ENCODE results near the gene CCSER1. TPM values are rescaled to one million over a fixed set of nuclear protein-coding genes. Genes with fewer than 3 reads are reported as not detected.

Gene CCSER1
- total and polyA plus RNA-seq, 2 experiments from 2014 or later: 5.2 to 23.4 TPM

DNA sequence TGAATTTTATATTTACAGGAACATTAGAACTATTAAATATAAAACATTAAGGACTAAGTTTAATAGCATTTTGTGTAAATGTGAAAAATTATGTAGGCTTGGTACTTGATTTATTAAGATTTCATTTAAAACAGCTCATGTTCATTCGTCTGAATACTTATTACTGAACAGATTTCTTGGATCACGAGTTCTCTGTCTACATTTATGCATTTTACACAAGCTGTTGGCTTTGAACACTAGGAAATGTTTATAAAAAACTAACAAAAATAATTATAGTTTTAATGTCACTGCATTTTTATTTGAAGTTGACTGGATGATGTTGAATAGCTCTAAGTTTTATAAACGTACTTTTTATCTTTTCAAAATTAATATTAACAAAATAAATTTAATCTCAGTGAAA, 888.7 kb downstream of the CCSER1 start:
- no peaks in the 10 kb centered on the region for H3K9me2 ChIP-seq (replicated peaks; ENCODE audit: insufficient read depth)
- no peak for DNase-seq (ENCODE audit: low spot score)
- H3K9me3 ChIP-seq (ENCODE audit: low read depth): no peaks in the 10 kb centered on the region
- no peak overlapping the region for H3K27ac ChIP-seq
- H3K79me2 ChIP-seq: no peaks in the 10 kb centered on the region
- H2AFZ ChIP-seq: no peak overlapping the region
- no peaks in the 10 kb centered on the region for H3K4me1 ChIP-seq (ENCODE audit: insufficient read depth)
- WGBS (ENCODE audit: low lambda C conversion rate, missing lambda C conversion rate): 71% methylated on average over 3 of the region's 3 CpGs
- TF ChIP-seq, protein P1, sequence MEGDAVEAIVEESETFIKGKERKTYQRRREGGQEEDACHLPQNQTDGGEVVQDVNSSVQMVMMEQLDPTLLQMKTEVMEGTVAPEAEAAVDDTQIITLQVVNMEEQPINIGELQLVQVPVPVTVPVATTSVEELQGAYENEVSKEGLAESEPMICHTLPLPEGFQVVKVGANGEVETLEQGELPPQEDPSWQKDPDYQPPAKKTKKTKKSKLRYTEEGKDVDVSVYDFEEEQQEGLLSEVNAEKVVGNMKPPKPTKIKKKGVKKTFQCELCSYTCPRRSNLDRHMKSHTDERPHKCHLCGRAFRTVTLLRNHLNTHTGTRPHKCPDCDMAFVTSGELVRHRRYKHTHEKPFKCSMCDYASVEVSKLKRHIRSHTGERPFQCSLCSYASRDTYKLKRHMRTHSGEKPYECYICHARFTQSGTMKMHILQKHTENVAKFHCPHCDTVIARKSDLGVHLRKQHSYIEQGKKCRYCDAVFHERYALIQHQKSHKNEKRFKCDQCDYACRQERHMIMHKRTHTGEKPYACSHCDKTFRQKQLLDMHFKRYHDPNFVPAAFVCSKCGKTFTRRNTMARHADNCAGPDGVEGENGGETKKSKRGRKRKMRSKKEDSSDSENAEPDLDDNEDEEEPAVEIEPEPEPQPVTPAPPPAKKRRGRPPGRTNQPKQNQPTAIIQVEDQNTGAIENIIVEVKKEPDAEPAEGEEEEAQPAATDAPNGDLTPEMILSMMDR (IDR thresholded peaks at IDR 0.05; ENCODE audit: poor library complexity): no peak
- TF ChIP-seq EZH2phosphoT487 (IDR thresholded peaks at IDR 0.05; ENCODE audit: low read depth, severe bottlenecking, unreplicated experiment): no peak
- TF ChIP-seq EZH2 (IDR thresholded peaks at IDR 0.05; ENCODE audit: borderline replicate concordance): no peak
- H3K27me3 ChIP-seq: no peaks in the 10 kb centered on the region
- no peak overlapping the region for H3K4me2 ChIP-seq
- no peak overlapping the region for H3K4me3 ChIP-seq
- H4K20me1 ChIP-seq (ENCODE audit: insufficient read depth, poor library complexity, severe bottlenecking): no peaks in the 10 kb centered on the region
- H3K36me3 ChIP-seq (replicated peaks; ENCODE audit: insufficient read depth, low read depth): no peaks in the 10 kb centered on the region

- H3K9me3 ChIP-seq (ENCODE audit: low read depth): no peaks in the 10 kb centered on the region
- DNase-seq (ENCODE audit: low spot score): no peak
- no peaks in the 10 kb centered on the region for H3K9me2 ChIP-seq (replicated peaks; ENCODE audit: insufficient read depth)
- H3K27me3 ChIP-seq: no peaks in the 10 kb centered on the region
- no peaks in the 10 kb centered on the region for H3K79me2 ChIP-seq
- H3K27ac ChIP-seq: no peak overlapping the region
- no peaks in the 10 kb centered on the region for H3K4me1 ChIP-seq (ENCODE audit: insufficient read depth)
- H4K20me1 ChIP-seq (ENCODE audit: insufficient read depth, poor library complexity, severe bottlenecking): no peaks in the 10 kb centered on the region
- H3K4me2 ChIP-seq: no peak overlapping the region
- no peak overlapping the region for H2AFZ ChIP-seq
- H3K4me3 ChIP-seq: no peak overlapping the region
- TF ChIP-seq, protein P1 (IDR thresholded peaks at IDR 0.05; ENCODE audit: poor library complexity): no peak
- TF ChIP-seq EZH2 (IDR thresholded peaks at IDR 0.05; ENCODE audit: borderline replicate concordance): no peak
- no peak for TF ChIP-seq EZH2phosphoT487 (IDR thresholded peaks at IDR 0.05; ENCODE audit: low read depth, severe bottlenecking, unreplicated experiment)
- H3K36me3 ChIP-seq (replicated peaks; ENCODE audit: insufficient read depth, low read depth): no peaks in the 10 kb centered on the region
- WGBS (ENCODE audit: low lambda C conversion rate, missing lambda C conversion rate): 77% methylated on average over 1 of the region's 1 CpG
Observed at GRCh38 chr4:91019513-91019912, 892.3 kb downstream of the CCSER1 start.

DNA sequence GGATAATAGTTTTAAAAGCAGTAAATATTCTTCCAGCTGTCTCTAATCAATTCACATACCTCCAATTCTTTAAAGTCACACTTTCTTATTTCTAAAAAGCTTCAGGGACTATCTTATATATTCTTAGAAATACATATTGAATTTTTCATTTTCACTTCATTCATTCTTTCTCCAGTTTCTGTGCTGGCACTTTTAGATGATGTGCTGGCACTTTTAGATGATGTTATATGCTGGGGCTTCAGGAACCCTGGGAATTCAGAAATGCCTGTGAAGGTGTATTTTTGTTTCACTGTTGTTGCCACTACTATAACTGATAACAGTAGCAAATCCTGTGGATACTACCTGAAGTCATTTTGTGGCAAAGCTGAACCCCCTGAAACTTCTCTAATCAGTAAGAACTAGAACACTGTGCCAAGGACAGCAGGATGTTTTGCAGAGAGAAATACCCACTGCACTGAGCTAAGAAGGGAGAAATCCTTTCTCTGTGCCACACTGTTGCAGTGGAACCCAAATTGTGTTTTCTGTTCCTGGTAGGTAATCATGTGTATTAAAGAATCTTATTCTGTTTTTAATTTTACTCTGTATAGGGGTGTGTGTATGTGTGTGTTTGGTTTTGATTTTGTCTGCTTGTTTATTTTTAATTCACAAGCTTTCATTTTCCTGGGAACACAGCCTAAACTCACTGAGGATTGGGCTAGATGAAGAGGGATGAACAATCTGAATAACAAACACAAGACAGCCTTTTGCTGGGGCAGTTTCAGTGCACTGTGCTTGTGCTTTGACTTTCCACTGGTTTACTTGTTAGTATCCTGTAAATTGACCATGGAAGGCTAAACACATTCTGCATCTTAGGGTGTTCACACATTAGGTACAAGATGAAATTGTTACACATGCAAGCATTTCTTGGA, 898.3 kb downstream of the CCSER1 start:
- Histone ChIP-seq H4K20me1 (ENCODE audit: insufficient read depth, poor library complexity, severe bottlenecking) (no peaks in the 10 kb centered on the region), H3K9me2 (replicated peaks; ENCODE audit: insufficient read depth) (no peaks in the 10 kb centered on the region), H3K36me3 (replicated peaks; ENCODE audit: insufficient read depth, low read depth) (no peaks in the 10 kb centered on the region), H3K9me3 (ENCODE audit: low read depth) (no peaks in the 10 kb centered on the region), H3K4me1 (ENCODE audit: insufficient read depth) (no peaks in the 10 kb centered on the region), H3K27me3 (no peaks in the 10 kb centered on the region), H3K79me2 (no peaks in the 10 kb centered on the region), H3K4me3 (no peak overlapping the region), H3K4me2 (no peak overlapping the region), H2AFZ (no peak overlapping the region), H3K27ac (no peak overlapping the region)
- DNase-seq (ENCODE audit: low spot score): no peak
- TF ChIP-seq EZH2 (IDR thresholded peaks at IDR 0.05; ENCODE audit: borderline replicate concordance) (no peak), EZH2phosphoT487 (IDR thresholded peaks at IDR 0.05; ENCODE audit: low read depth, severe bottlenecking, unreplicated experiment) (no peak)
- TF ChIP-seq, protein P1 (IDR thresholded peaks at IDR 0.05; ENCODE audit: poor library complexity): no peak

Measured in hepatocyte (in vitro differentiated cells).